HG02938 (cell line): ENCODE data around the gene MVB12B.

Experiments
- ATAC-seq: cut with Tn5 transposase; IDR thresholded peaks from one replicate; pipeline ENCODE4 v1.9.1; 2021; ENCODE audit warnings: mild to moderate bottlenecking, moderate library complexity; ENCODE audit not compliant: unreplicated experiment

The MVB12B gene

GRCh38 chr9:126448865-126449577, 122.4 kb downstream of the MVB12B start:
- ATAC-seq: no peak

- ATAC-seq: no peak
These were observed 123.4 kb downstream of the MVB12B start for GRCh38 chr9:126449725-126450667.

GRCh38 chr9:126450668-126451205, 124.1 kb downstream of the MVB12B start:
- no peak for ATAC-seq

GRCh38 chr9:126451316-126451885, 124.8 kb downstream of the MVB12B start:
- ATAC-seq: no peak

- ATAC-seq: no peak
These were observed 125.5 kb downstream of the MVB12B start for GRCh38 chr9:126452106-126452505.

- no peak for ATAC-seq
These were observed 126.7 kb downstream of the MVB12B start for GRCh38 chr9:126453156-126453963.

- ATAC-seq: no peak
These were observed 127.6 kb downstream of the MVB12B start for GRCh38 chr9:126454215-126454614.

GRCh38 chr9:126454795-126455194, 128.2 kb downstream of the MVB12B start:
- no peak for ATAC-seq

GRCh38 chr9:126456441-126457174, 130.0 kb downstream of the MVB12B start:
- no peak for ATAC-seq

GRCh38 chr9:126457175-126457547, 130.5 kb downstream of the MVB12B start:
- ATAC-seq: no peak

- no peak for ATAC-seq
These were observed 131.3 kb downstream of the MVB12B start for GRCh38 chr9:126457890-126458289.

GRCh38 chr9:126459126-126459525, 132.5 kb downstream of the MVB12B start:
- no peak for ATAC-seq

GRCh38 chr9:126459546-126459945, 132.9 kb downstream of the MVB12B start:
- no peak for ATAC-seq

- ATAC-seq: no peak
These were observed 133.6 kb downstream of the MVB12B start for GRCh38 chr9:126459965-126460843.

GRCh38 chr9:126461029-126461428, 134.4 kb downstream of the MVB12B start:
- ATAC-seq: no peak

GRCh38 chr9:126461608-126462007, 135.0 kb downstream of the MVB12B start:
- no peak for ATAC-seq

- no peak for ATAC-seq
These were observed 136.0 kb downstream of the MVB12B start for GRCh38 chr9:126462617-126463016.

- ATAC-seq: no peak
These were observed 136.8 kb downstream of the MVB12B start for GRCh38 chr9:126463426-126463825.
